NCI-H2196 (cell line): ENCODE results near the gene TRIO.
A peak's percentile ranks its signal among the peaks of the same experiment; 100 is the strongest.
"Not testable (repeated sequence)": the region's sequence is repeated elsewhere in the genome, so short reads cannot be mapped to it uniquely, and the experiment has no call there.

ENCODE experiments used
- DNase-seq: peaks from one replicate; lab custom pipeline; 2025; ENCODE audit not compliant: unreplicated experiment; lab: John Stamatoyannopoulos, UW

Gene TRIO

GRCh38 chr5:14142827-14143545, at the start of gene TRIO:
TSS of gene TRIO (plus strand) at chr5:14143342. CDS start at chr5:14143726, 384 bp downstream.
- DNase-seq: peak; percentile 90

- DNase-seq: not testable (repeated sequence)
Observed at GRCh38 chr5:14097380-14097779, 45.8 kb upstream of the TRIO start.

GRCh38 chr5:14097998-14098471, 45.1 kb upstream of the TRIO start:
- DNase-seq: no peak

GRCh38 chr5:14100281-14100680, 42.9 kb upstream of the TRIO start:
- no peak for DNase-seq

GRCh38 chr5:14101922-14102321, 41.2 kb upstream of the TRIO start:
- no peak for DNase-seq

GRCh38 chr5:14102666-14103065, 40.5 kb upstream of the TRIO start:
- DNase-seq: no peak

GRCh38 chr5:14105718-14106410, 37.3 kb upstream of the TRIO start:
- peak; percentile 36 for DNase-seq

GRCh38 chr5:14107536-14107935, 35.6 kb upstream of the TRIO start:
- no peak for DNase-seq

GRCh38 chr5:14108170-14108996, 34.8 kb upstream of the TRIO start:
- no peak for DNase-seq

GRCh38 chr5:14109041-14109747, 33.9 kb upstream of the TRIO start:
- no peak for DNase-seq

GRCh38 chr5:14109771-14110170, 33.4 kb upstream of the TRIO start:
- no peak for DNase-seq

GRCh38 chr5:14110196-14110595, 32.9 kb upstream of the TRIO start:
- no peak for DNase-seq

- DNase-seq: no peak
Observed at GRCh38 chr5:14110680-14111079, 32.5 kb upstream of the TRIO start.

- no peak for DNase-seq
Observed at GRCh38 chr5:14112998-14113652, 30.0 kb upstream of the TRIO start.

GRCh38 chr5:14114615-14115251, 28.4 kb upstream of the TRIO start:
- no peak for DNase-seq

GRCh38 chr5:14115323-14115895, 27.7 kb upstream of the TRIO start:
- no peak for DNase-seq

GRCh38 chr5:14118551-14119320, 24.4 kb upstream of the TRIO start:
- no peak for DNase-seq

GRCh38 chr5:14120176-14120575, 23.0 kb upstream of the TRIO start:
- DNase-seq: no peak

GRCh38 chr5:14121552-14121951, 21.6 kb upstream of the TRIO start:
- DNase-seq: no peak
